ENCODE data around the gene TRAF3.
"Not testable (repeated sequence)": the region's sequence is repeated elsewhere in the genome, so short reads cannot be mapped to it uniquely, and the experiment has no call there.

Gene TRAF3

DNA sequence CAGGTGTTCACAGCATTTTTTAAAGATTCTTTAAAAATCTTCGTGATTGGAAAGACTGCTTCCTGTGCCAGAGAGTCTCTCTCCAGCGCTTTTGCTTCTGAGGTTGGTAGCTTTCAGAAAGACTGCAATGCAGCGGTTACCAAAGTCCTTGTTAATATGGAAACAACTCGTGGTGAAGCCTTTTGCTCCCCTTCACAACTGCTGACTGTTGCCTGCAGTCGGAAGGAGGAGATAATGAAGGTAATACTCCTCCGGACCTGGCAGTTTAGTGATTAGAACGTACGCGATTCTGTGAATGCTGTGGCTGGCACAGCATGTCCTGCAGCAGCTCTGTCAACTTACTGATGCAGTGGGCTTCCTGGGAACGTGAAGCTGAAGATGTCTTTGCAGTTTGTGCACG lies 50.9 kb downstream of the TRAF3 start:
- no peak for DNase-seq (ENCODE audit: low read depth)

DNA sequence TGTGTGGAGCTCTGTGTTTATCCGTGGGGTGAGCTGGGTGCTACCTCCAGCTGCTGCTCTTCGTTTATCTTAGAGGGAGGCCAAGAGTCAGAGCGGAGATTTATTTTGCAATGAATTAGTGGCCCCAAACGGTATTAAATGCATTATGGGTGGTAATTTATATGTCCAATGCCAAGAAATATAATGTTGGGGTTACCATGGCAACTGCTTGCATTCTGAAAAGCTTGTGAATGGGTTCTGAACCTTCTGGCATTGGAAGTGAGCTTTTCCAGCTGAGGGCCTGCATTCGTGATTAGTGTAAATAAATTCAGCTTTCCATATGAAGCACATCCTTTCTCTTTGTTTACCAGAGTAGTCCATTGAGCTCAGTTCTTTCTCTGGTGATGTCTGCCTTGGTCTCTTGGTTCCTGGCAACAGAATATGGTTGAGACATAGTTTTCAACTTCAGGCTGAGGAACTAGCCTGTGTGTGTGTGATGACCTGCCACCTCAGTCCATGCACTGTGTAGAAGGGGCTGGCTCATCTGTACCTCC lies 51.8 kb downstream of the TRAF3 start:
- no peak for DNase-seq (ENCODE audit: low read depth)

DNA sequence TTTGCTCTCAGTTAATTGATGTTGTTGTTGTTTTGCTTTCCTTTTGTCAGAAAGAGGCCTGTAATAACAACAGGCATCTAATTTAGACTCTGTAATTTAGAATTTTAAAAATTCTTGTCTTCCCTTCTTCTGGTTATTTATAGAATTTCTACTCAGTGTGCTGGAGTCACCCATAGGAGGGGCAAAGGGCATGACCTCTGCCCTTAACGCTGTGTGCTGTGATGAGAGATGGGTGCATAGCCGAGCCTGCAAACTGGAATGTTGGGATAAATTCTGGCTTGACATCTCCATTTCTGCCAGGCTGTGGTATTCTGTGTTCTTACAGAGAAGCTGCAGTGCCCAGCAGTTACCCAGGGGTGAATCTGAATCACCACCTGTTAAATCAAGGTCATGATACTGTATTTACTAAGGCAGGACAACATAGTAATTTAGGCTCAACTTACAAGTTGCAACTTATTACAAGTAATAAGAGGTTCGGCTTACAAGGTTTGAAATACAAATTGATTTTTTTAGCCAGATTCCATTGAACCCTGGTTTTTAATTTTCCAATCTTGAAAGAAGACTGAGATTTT lies 53.3 kb downstream of the TRAF3 start:
- DNase-seq (ENCODE audit: low read depth) = no peak

DNA sequence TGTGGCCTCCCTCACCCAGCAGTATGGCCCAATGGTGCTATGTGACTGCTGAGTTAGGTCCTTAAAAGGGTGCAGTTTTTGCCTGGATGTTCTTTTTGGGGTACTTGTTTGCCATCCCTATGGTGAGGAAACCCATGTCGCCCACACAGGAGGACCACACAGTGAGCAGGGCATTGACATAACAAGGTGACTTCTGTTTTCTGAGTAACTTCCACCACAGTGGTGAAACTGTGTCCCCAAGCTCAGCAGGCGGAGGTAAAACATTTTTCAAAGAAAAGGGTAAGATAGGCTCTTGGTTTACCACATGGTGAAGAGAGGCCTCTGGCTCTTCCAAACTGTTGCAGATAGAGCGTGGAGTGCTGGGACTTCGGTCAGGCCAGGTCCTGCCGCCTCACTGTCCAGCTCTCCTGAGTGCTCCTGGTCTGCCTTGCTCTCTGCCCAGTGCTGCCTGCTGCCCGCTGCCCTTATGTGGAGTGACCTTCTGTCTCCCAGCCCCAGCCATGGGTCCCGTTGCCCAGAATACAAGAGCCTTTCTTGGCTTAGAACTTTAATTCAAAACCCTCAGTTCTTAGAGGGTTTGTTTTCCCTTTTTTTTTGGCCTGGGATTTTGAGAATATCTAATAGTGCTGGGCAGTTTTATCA lies 54.0 kb downstream of the TRAF3 start:
- no peak for DNase-seq (ENCODE audit: low read depth)

DNA sequence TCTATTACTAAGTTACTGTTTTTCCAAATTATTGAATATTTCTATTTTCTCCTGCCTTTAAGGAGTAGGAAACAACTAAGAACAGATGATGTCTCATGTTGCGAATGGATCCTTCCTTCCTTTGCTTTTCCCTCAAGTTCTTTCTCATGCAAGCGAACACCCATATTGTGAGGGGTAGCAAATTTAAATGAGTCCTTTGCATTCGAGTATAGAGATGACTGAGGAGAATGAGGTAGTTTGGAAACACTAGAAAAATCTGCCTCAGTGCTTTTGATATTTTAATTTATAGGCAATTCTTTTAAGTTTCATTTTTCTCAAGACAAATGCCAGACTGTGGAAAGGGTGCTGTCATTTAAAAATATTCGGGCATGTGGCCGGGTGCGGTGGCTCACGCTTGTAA lies 56.1 kb downstream of the TRAF3 start:
- no peak for DNase-seq (ENCODE audit: low read depth)

DNA sequence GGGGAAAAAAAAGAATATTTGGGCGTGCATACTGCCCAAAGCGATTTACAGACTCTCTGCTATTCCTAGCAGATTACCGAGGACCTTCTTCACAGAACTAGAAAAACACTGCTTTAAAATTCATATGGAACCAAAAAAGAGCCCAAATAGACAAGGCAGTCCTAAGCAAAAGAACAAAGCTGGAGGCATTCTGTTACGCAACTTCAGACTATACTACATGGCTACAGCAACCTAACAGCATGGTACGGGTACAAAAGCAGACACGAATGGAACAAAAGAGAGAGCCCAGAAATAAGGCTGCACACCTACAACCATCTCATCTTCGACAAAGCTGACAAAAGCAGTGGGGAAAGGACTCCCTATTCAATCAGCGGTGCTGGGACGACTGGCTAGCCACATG lies 56.7 kb downstream of the TRAF3 start:
- DNase-seq (ENCODE audit: low read depth) = no peak

DNA sequence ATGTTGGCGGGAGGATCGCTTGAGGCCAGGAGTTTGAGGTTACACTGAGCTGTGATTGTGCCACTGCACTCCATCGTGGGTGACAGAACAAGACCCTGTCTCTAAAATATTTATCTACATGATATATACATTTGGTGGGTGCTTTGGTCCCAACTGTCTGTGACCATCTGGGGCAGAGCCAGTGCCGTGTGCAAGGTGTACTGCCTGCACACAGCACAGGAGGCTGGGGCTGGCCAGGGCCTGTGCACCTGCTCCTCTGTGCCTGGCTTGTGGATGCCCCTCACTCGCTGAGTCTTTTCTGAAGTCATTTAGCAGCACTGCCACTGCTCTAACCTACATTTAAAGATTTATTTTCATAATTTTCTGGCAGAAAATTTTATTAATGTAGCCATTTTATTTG lies 58.7 kb downstream of the TRAF3 start:
- DNase-seq (ENCODE audit: low read depth) = no peak

DNA sequence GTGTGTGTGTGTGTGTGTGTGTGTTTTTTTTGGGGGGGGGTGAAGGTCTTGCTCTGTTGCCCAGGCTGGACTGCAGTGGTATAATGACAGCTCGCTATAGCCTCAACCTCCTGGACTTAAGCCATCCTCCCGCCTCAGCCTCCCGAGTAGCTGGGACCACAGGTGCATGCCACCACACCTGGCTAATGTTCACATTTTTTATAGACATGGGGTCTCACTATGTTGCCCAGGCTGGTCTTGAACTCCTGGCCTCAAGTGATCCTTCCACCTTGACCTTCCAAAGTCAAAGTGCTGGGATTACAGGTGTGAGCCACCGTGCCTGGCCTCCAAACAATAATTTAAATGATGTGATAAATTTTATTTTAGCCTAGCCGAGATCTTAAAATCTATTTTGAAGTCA lies 59.9 kb downstream of the TRAF3 start:
- DNase-seq (ENCODE audit: low read depth) = not testable (repeated sequence)

DNA sequence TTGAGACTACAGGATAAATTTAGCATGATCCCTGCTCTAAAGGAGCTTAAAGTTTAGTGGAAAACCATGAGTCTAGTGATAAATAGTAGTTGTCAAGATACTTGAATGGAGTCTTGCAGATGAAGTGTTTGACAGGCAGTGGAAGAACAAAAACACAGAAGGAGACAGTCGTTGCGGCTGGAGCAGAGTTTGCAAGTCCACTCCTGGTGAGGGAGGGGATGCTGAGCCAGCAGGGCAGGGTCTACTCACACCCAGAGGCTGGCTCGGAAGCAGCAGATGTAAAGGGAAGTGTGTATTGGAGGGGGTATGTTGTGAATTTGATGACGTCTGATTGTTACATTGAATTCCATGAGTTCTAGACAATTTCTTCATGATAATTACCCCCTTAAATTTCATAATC lies 61.3 kb downstream of the TRAF3 start:
- DNase-seq (ENCODE audit: low read depth) = no peak

DNA sequence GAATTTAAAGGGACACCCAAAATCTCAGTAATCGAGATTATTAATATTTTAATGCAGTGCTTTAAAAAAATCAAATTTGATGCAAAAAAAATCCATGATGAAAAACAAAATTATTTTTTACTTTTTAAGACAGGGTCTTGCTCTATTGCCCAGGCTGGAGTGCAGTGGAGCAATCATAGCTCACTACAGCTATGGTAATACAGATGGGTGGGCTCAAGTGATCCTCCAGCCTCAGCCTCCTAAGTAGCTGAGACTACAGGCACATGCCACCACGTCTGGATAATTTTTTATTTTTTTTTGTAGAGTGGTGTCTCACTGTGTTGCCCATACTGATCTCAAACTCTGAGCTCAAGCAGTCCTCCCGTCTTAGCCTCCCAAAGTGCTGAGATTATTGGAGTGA lies 62.9 kb downstream of the TRAF3 start:
- DNase-seq (ENCODE audit: low read depth) = no peak

DNA sequence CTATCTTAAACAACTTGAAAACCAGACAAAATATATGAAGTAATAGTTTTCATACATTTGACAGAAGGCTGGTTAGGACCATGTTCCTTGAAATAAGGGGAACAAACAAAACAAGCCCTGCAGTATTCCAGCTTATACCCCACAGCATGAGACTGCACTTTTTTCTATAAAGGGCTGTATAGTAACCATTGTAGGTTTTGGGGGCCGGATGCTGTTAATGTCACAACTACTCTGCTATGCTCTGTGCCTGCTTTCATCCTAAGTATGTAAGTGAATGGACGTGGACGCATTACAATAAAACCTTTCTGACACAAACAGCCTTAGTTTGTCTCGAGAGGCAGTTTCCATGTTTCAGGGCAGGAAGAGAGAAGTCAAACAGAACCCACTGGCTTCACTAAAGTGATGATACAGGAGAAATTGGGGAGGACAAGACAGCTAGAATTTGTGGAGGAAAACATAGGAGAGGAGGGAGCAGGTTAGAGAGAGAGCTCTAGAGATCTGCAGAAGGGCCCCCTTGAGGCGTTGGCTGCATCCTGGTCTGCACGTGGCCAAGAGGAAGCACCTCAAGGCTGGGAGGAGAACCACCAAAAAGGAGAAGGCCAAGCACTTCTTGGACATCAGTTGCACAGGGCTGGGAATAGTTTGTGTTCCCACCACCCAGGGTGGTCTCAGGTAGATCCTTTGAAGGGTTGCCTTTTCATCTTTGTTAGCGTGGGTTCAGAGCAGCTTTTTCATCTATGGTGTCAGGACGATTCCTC lies 63.7 kb downstream of the TRAF3 start:
- no peak for DNase-seq (ENCODE audit: low read depth)

DNA sequence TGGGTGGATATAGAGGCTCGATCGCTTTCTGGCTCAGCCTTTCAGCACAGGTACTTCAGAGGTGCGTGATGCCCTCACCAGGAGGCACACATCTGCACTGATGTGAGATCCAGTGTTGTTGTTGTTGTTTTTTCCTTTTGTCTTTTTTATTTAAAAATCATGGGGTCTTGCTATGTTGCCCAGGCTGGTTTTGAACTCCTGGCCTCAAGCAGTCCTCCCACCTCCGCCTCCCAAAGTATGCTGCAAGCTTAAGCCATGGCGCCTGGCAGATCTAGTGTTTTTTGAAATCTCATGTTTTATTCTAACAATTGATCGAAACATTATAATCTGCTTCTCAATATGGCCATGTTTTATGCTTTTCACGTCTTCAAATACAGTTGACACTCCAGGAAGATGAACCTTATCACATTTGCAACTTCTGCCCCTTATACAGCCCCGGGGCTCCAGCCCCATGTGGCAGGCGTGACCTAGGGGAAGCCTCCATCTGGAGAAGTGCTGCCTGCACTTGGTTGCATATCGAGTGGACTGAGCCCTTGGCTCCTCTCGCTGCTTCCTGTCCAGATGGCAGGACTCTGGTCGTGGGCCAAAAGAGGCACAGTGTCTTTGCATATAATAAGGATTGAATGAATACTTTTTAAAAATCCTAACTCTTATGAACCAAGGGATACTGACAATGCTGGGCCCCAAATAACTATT lies 71.7 kb downstream of the TRAF3 start:
- DNase-seq (ENCODE audit: low read depth) = no peak

DNA sequence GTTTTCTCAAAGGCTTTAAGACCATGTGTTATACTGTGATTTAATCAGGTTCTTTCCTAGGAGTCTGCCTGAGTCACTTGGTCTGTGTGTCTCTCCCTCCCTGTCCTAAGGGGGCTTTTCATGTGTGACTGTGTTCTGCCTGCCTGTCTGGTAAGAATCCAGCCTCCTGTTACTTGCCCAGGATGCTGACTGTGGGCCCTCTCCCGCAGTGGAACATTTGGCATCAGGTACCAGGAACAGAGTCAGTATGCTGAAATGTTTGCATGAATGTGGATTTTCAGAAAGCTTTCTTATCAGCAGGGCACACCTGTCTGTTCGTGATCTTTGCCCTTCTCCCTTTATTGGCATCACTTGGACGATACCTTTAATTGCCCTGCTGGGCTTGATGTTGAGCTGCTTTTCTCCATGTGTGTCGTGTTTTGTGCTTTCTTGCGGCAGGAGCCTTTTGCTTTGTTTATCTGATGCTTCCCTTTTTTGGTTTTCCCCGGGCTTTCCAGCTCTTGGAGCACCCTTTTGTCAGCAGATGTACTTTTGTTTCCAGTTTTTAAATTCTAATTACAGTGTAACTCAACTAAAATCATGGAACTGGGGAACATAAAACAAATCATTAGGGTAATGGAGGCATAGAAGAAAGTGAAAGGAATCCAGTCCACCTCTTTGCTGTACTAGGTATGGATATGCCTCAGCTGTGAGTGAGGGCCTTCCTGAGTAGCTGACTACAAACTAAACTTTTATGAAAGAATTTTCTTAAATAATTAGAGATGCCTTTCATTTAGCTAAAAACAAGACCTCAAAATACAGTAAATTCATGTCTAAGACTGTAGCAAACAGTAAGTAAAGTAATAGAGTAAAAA lies 72.5 kb downstream of the TRAF3 start:
- DNase-seq (ENCODE audit: low read depth) = no peak

DNA sequence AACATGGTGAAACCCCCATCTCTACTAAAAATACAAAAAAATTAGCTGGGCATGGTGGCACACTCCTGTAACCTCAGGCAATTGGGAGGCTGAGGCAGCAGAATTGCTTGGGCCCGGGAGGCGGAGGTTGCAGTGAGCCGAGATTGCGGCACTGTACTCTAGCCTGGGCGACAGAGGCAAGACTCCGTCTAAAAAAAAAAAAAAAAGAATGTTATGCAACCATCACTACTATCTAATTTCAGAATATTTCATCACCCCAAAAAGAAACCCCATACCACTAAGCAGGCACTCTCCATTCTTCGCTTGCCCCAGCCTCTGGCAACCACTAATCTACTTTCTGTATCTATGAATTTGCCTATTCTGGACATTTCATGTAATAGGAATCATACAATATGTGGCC lies 76.4 kb downstream of the TRAF3 start:
- no peak for DNase-seq (ENCODE audit: low read depth)

DNA sequence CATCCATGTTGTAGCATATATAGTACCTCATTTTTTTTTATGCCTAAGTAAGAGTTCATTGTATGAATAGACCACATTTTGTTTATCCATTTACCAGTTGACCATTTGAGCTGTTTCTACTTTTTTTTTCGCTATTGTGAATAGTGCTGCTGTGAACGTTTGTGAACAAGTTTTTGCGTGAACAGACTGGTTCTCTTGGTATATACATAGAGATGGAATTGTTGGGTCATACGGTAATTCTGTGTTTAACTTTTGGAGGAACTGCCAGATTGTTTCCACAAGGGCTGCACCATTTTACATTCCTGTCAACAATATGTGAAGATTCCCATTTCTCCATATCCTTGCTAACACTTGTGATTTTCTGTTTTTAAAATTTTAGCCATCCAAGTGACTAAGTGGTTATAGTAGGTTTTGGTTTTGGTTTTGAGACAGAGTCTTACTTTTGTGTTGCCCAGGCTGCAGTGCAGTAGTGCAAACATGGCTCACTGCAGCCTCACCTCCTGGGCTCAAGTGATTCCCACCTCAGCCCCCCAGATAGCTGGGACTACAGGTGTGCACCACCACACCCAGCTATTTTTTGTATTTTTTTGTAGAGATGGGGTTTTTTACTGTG lies 76.9 kb downstream of the TRAF3 start:
- DNase-seq (ENCODE audit: low read depth) = no peak

DNA sequence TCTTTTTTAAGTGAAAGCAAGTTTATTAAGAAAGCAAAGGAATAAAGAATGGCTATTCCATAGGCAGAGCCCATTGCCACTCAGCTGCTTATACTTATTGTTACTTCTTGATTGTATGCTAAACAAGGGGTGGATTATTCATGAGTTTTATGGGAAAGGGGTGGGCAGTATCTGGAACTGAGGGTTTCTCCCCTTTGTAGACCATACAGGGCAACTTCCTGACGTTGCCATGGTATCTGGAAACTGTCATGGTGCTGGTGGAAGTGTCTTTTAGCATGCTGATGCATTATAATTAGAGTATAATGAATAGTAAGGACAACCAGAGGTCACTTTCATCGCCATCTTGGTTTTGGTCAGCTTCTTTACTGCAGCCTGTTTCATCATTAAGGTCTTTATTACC lies 78.9 kb downstream of the TRAF3 start:
- DNase-seq (ENCODE audit: low read depth) = no peak

DNA sequence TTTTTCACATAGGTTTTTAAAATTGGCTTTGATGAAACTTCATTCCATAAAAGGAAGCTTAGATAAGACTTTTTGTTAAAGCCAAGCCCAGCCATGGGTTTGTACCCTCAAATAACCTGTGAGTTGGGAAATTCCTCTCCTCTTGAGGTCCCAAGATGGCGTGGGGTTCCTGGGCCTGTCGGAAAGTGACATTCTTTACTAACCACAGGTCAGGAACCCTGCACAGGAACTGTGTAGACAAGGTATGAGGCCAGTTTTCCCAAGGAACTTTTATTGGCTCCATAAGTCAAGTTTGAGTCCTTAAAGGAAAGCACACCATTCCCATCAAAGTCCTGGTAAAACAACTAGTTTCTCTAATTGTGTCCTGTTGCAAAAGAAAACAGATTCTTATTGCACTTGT lies 80.2 kb downstream of the TRAF3 start:
- DNase-seq (ENCODE audit: low read depth) = no peak

DNA sequence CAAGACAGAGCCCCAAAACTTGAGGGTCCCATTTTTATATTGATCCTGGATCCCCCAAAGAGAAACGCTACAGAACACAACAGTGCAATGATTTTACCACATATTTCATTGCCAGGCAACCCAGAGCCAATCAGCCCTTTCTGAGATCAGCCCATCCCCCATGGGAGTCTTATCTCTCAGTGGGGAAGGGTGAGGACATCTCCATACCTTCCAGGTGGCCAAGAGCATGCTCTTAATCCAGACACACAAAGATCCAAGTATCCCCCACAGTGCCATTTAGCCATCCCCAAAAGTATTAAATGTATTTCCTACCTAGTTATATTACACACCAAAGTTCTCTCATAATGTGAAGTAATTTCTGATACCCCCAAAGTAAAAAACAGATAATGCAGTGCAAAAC lies 82.7 kb downstream of the TRAF3 start:
- no peak for DNase-seq (ENCODE audit: low read depth)

DNA sequence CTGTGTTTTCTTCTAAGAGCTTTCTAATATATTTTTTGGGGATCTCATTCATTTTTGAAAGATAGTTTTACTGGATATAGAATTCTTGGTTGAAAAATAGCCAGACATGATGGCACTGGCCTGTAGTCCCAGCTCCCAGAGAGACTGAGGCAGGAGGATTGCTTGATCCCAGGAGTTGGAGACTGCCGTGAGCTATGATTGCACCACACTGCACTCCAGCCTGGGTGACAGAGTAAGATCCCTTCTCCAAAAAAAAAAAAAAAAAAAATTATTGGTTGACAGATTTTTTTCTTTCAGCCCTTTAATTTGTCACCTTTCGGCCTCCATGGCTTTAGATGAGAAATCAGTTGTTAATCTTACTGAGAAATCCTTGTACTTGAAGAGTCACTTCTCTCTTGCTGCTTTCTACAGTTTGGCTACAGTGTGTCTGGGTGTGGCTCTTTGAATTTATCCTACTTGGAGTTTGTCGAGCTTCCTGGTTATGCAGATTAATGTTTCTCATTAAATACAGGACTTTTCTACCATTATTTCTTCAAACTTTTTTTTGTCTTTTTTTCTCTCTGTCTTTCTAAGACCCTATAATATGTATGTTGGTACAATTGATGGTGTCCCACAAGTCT lies 85.0 kb downstream of the TRAF3 start:
- DNase-seq (ENCODE audit: low read depth) = no peak

DNA sequence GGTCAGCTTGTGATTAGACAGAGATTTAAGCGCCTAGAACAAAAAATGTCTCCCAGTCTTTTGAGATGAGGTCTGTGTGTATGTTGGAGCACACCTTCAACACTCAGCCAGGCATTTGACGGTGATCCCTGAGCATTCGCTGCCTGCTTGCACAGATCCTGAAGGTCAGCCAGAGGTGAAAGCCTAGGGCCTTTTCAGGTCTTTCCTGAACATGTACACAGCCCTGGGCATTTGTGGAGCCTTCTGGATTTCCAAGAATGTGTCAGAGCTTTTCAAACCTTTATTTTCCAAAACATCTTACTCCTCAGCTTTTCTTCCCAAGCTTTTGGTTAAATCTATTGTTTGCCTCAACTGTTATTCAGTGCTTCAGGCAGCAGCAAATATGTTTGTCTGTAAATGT lies 86.1 kb downstream of the TRAF3 start:
- DNase-seq (ENCODE audit: low read depth) = no peak

DNA sequence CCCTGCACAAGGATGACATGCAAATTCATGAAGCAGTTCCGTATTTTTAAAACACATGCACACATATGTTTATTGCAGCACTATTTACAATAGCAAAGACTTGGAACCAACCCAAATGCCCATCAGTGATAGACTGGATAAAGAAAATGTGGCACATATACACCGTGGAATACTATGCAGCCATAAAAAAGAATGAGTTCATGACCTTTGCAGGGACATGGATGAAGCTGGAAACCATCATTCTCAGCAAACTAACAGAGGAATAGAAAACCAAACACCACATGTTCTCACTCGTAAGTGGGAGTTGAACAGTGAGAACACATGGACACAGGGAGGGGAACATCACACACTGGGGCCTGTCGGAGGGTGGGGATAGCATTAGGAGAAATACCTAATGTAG lies 88.7 kb downstream of the TRAF3 start:
- not testable (repeated sequence) for DNase-seq (ENCODE audit: low read depth)

Data from stimulated activated CD8-positive, alpha-beta memory T cell treated with anti-CD3 and anti-CD28 coated beads, Interleukin-15, amount 100 ng/mL, for 24 hours (primary cell).